OCI-LY7 (cell line): Measurements from ENCODE around the gene ADGRL4. TPM values are rescaled to one million over a fixed set of nuclear protein-coding genes. Genes with fewer than 3 reads are reported as not detected.

Experiments
- BruUV-seq: library from RNA; stranded (reverse); fragments of 400-500 nt; replicated peaks from 2 replicates; lab custom pipeline; 2021; lab: Mats Ljungman, UMichigan
- CTCF ChIA-PET: fragments of 300-600 bp; sonication (Branson Sonifier 250); formaldehyde crosslinking; loops from one replicate; lab custom pipeline; 2022; ENCODE audit warnings: antibody characterized with exemption; ENCODE audit not compliant: unreplicated experiment; lab: Charles Lee
- POLR2A ChIA-PET: fragments of 300-600 bp; sonication (Branson Sonifier 250); formaldehyde crosslinking; loops from one replicate; lab custom pipeline; 2022; ENCODE audit warnings: antibody characterized with exemption; lab: Charles Lee
- DNase-seq: peaks from one replicate; pipeline ENCODE4 v3.0.0-alpha.2; 2015; ENCODE audit warnings: low spot score
- H2AFZ ChIP-seq: fragments of 200-600 bp; sonication (generic), shearing (Covaris generic); 2 replicates; pipeline ENCODE4 v1.6.1; 2014; ENCODE audit warnings: mild to moderate bottlenecking, antibody characterized with exemption, low read length, moderate library complexity
- H3K27ac ChIP-seq: fragments of 200-600 bp; sonication (generic); 2 replicates; pipeline ENCODE4 v1.5.1; 2014; ENCODE audit warnings: mixed run types, low read depth, mild to moderate bottlenecking, moderate library complexity, low read length, inconsistent platforms; ENCODE audit not compliant: poor library complexity, severe bottlenecking
- H3K36me3 ChIP-seq: fragments of 200-600 bp; sonication (generic); 2 replicates; pipeline ENCODE4 v1.6.1; 2014; ENCODE audit warnings: mild to moderate bottlenecking, antibody characterized with exemption, low read length, moderate library complexity, mixed read lengths; ENCODE audit not compliant: insufficient read depth
- H3K4me1 ChIP-seq: fragments of 200-600 bp; sonication (generic); 2 replicates; pipeline ENCODE4 v1.5.1; 2014; ENCODE audit warnings: mild to moderate bottlenecking, low read length; ENCODE audit not compliant: insufficient read depth, poor library complexity, severe bottlenecking
- H3K4me2 ChIP-seq: fragments of 200-600 bp; sonication (generic); 2 replicates; pipeline ENCODE4 v1.6.1; 2014; ENCODE audit warnings: mild to moderate bottlenecking, low read length
- H3K4me3 ChIP-seq: fragments of 200-600 bp; sonication (generic); 2 replicates; pipeline ENCODE4 v1.5.1; 2014; ENCODE audit warnings: mild to moderate bottlenecking, low read depth, low read length; ENCODE audit not compliant: poor library complexity, severe bottlenecking
- H3K79me2 ChIP-seq: fragments of 200-600 bp; sonication (generic); 2 replicates; pipeline ENCODE4 v1.6.1; 2016; ENCODE audit warnings: low read depth, mild to moderate bottlenecking, low read length, moderate library complexity, mixed read lengths; ENCODE audit not compliant: insufficient read depth
- H3K9me2 ChIP-seq: fragments of 200-600 bp; sonication (generic); 2 replicates; pipeline ENCODE4 v1.6.1; 2016; ENCODE audit warnings: mild to moderate bottlenecking, low read length, mixed read lengths; ENCODE audit not compliant: insufficient read depth
- H3K9me3 ChIP-seq: fragments of 200-600 bp; sonication (generic); 2 replicates; pipeline ENCODE4 v1.6.1; 2014; ENCODE audit warnings: mild to moderate bottlenecking, mixed run types, low read length, mixed read lengths
- H4K20me1 ChIP-seq: fragments of 200-600 bp; sonication (generic); 2 replicates; pipeline ENCODE4 v1.6.1; 2014; ENCODE audit warnings: mild to moderate bottlenecking, antibody characterized with exemption, low read length, moderate library complexity, mixed read lengths; ENCODE audit not compliant: insufficient read depth
- EZH2phosphoT487 ChIP-seq: fragments of 200-600 bp; sonication (generic); IDR thresholded peaks from 2 replicates; pipeline ENCODE4 v1.6.1; 2018; ENCODE audit warnings: low read depth, borderline replicate concordance, mild to moderate bottlenecking, mixed run types, antibody characterized with exemption, low read length, moderate library complexity, mixed read lengths
- intact Hi-C: fragments of 100-400 bp; cut with micrococcal nuclease; formaldehyde crosslinking; loops from one replicate; pipeline ENCODE4 v1.10.0; 2022; ENCODE audit not compliant: unreplicated experiment
- total RNA-seq, 2 experiments: library from RNA; depleted of rRNA in 1 of 2; stranded (reverse); fragments of >200 nt in 1 of 2; shearing (Covaris generic) in 1 of 2; gene quantifications; 2 replicates each; pipeline ENCODE4 v1.2.3, GENCODE V29; 2014 to 2022
- TF ChIP-seq, protein P1 (sequence below): fragments of 200-600 bp; sonication (generic); conservative IDR thresholded peaks from 2 replicates; pipeline ENCODE4 v1.5.1; 2014; ENCODE audit warnings: mild to moderate bottlenecking, antibody characterized with exemption, low read length, moderate library complexity, mixed read lengths

The ADGRL4 gene
- total RNA-seq, 2 experiments from 2014 or later: not detected

DNA sequence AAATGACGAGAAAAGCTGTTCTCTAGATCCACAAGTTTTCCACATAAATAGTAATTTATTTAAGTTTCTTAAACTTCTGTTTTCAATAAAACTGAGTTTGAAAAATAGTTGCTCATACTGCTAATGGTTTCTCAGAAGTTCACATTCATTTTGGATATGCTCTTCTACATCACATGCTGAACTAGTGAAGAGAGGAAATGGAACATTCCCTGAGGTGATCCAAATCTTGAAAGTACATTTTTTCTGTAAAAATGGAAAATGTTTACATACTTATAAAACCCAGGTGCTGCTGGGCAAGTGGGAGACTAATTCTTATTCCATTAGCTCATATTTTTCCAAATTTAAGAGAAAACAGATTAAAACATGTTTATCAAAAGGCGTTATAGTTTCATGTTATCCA lies 111.7 kb downstream of the ADGRL4 start:
- ChIA-PET CTCF (no interaction called here), POLR2A (interaction anchor here (0.6 kb wide), 1 partner anchor 1790 kb away, joined by 3 read pairs; no protein-coding TSS in a partner anchor)
- H2AFZ ChIP-seq: no peak overlapping the region
- no TSS peak for BruUV-seq
- H3K4me1 ChIP-seq: no peaks in the 10 kb centered on the region
- intact Hi-C loops: no loop called here
- DNase-seq: no peak
- H3K27ac ChIP-seq: no peak overlapping the region
- no peaks in the 10 kb centered on the region for H4K20me1 ChIP-seq
- TF ChIP-seq, protein P1, sequence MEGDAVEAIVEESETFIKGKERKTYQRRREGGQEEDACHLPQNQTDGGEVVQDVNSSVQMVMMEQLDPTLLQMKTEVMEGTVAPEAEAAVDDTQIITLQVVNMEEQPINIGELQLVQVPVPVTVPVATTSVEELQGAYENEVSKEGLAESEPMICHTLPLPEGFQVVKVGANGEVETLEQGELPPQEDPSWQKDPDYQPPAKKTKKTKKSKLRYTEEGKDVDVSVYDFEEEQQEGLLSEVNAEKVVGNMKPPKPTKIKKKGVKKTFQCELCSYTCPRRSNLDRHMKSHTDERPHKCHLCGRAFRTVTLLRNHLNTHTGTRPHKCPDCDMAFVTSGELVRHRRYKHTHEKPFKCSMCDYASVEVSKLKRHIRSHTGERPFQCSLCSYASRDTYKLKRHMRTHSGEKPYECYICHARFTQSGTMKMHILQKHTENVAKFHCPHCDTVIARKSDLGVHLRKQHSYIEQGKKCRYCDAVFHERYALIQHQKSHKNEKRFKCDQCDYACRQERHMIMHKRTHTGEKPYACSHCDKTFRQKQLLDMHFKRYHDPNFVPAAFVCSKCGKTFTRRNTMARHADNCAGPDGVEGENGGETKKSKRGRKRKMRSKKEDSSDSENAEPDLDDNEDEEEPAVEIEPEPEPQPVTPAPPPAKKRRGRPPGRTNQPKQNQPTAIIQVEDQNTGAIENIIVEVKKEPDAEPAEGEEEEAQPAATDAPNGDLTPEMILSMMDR: no peak
- TF ChIP-seq EZH2phosphoT487: no peak
- no peak overlapping the region for H3K4me2 ChIP-seq
- no peak overlapping the region for H3K4me3 ChIP-seq
- H3K9me3 ChIP-seq: no peaks in the 10 kb centered on the region
- H3K79me2 ChIP-seq: no peaks in the 10 kb centered on the region
- H3K9me2 ChIP-seq: no peaks in the 10 kb centered on the region
- H3K36me3 ChIP-seq: no peaks in the 10 kb centered on the region

DNA sequence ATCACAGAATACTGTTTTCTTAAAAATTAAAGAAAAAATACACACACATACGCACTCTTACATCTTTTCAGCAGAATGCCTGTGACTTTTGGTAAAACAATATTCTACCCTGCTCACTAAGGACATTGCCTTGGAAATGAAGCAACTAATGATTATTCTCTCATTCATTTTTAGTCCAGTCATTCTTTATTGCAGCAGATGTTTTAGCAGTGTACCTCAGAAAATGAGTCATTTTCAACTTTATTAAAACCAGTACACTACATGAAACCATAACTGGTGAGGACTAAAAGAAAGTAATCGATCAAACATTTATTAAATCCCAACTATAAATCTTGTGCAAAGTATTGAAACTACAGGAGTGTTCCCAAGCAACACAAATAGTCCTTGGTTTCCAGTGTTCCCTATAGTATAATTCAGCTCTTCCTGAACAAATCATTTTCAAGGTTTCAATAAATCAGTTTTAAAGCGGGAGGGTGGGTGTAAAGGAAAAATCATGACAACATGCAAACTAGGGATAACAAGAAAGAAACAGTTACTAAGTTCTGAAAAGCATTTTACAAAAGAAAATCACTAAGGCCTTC lies 114.2 kb downstream of the ADGRL4 start:
- Histone ChIP-seq H2AFZ (no peak overlapping the region), H3K4me2 (no peak overlapping the region), H4K20me1 (no peaks in the 10 kb centered on the region), H3K9me3 (no peaks in the 10 kb centered on the region), H3K4me3 (no peak overlapping the region), H3K27ac (no peak overlapping the region), H3K79me2 (no peaks in the 10 kb centered on the region), H3K4me1 (no peaks in the 10 kb centered on the region), H3K9me2 (no peaks in the 10 kb centered on the region), H3K36me3 (no peaks in the 10 kb centered on the region)
- TF ChIP-seq EZH2phosphoT487: no peak
- TF ChIP-seq, protein P1: no peak
- no peak for DNase-seq
- ChIA-PET CTCF (no interaction called here), POLR2A (no interaction called here)
- intact Hi-C loops: no loop called here
- no TSS peak for BruUV-seq

DNA sequence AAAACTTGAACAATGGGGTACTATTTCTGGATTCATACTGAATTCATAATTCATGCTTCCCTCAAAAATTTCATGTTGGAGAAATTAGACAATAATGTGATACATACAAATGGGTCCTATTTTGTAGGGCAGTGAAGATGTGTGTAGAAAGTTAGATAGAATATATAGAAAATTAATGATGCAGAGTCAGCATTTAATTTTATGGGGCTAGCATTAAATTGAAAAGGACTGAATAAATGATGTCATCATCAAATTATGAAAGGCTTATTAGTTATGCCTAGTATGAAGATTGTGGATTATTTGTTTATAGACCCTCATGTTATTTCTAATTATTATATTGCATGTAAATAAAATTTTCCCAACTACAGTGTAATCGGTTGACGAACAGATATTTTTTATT lies 119.1 kb downstream of the ADGRL4 start:
- H3K4me3 ChIP-seq: no peak overlapping the region
- ChIA-PET CTCF (no interaction called here), POLR2A (interaction anchor here (0.6 kb wide), 1 partner anchor 38 kb away, joined by 3 read pairs; no protein-coding TSS in a partner anchor)
- no peak overlapping the region for H3K4me2 ChIP-seq
- BruUV-seq: no TSS peak
- H2AFZ ChIP-seq: no peak overlapping the region
- DNase-seq: no peak
- TF ChIP-seq, protein P1: no peak
- TF ChIP-seq EZH2phosphoT487: no peak
- no peaks in the 10 kb centered on the region for H3K9me2 ChIP-seq
- H3K9me3 ChIP-seq: no peaks in the 10 kb centered on the region
- no peaks in the 10 kb centered on the region for H3K4me1 ChIP-seq
- intact Hi-C loops: no loop called here
- H3K36me3 ChIP-seq: no peaks in the 10 kb centered on the region
- no peak overlapping the region for H3K27ac ChIP-seq
- no peaks in the 10 kb centered on the region for H4K20me1 ChIP-seq
- H3K79me2 ChIP-seq: no peaks in the 10 kb centered on the region
